ENCODE measurements around the gene SORCS1.

- TF ChIP-seq EP300 (IDR thresholded peaks at IDR 0.05) (no peak), CTCF (IDR thresholded peaks at IDR 0.05) (peak; percentile 10 to 60 (median 32)), POLR2A (IDR thresholded peaks at IDR 0.05) (no peak)
These were observed 368.9 kb downstream of the SORCS1 start for GRCh38 chr10:106795619-106796018.

Measured in tibial nerve (tissue), 4 donors.